Colonic mucosa (tissue), 4 donors: ENCODE results near the gene WDR12. TPM values are rescaled to one million over a fixed set of nuclear protein-coding genes. Genes with fewer than 3 reads are reported as not detected.
"Not testable (repeated sequence)": the region's sequence is repeated elsewhere in the genome, so short reads cannot be mapped to it uniquely, and the experiment has no call there.

Experiments
- DNase-seq: peaks from one replicate; pipeline ENCODE4 v3.0.0-alpha.2; 2020
- H3K27ac ChIP-seq: fragments of 200-600 bp; one replicate; pipeline ENCODE4 v1.8.0; 2021
- H3K27me3 ChIP-seq: fragments of 200-600 bp; one replicate; pipeline ENCODE4 v1.8.0; 2021
- H3K36me3 ChIP-seq: fragments of 200-600 bp; one replicate; pipeline ENCODE4 v1.8.0; 2021
- H3K4me1 ChIP-seq: fragments of 200-600 bp; one replicate; pipeline ENCODE4 v1.8.0; 2021; ENCODE audit warnings: mild to moderate bottlenecking
- H3K4me3 ChIP-seq: fragments of 200-600 bp; one replicate; pipeline ENCODE4 v1.8.0; 2021
- H3K9ac ChIP-seq, 2 donors: one replicate each; pipeline ENCODE4 v1.7.0; 2013; ENCODE audit warnings: control low read depth in 2 of 2, low read depth in 2 of 2, low read length in 2 of 2
- H3K9me3 ChIP-seq: fragments of 200-600 bp; one replicate; pipeline ENCODE4 v1.8.0; 2021
- CTCF ChIP-seq: fragments of 200-600 bp; IDR thresholded peaks from one replicate; pipeline ENCODE4 v1.8.0; 2022; ENCODE audit warnings: antibody characterized with exemption, mild to moderate bottlenecking
- intact Hi-C: fragments of 100-400 bp; cut with DNase I; formaldehyde crosslinking; loops from one replicate; pipeline ENCODE4 v1.14.1; 2022
- total RNA-seq, 2 donors: library from RNA; stranded (reverse); fragmentation: NEBNext Ultra II Directional in 1 of 2; extraction: Animal tissue kit (Norgen Biotek cat#: 25700) in 1 of 2; gene quantifications; one replicate each; pipeline ENCODE4 v1.2.1, GENCODE V29; 2021
- donor health status: healthy.
- donor health status: DM: no; HTN: no; CAD: no.
- donor health status: DM: no; HTN: no; CAD: no.

Gene WDR12
- total RNA-seq, 2 donors from 2014 or later = 42.0 to 54.2 TPM

- no peaks in the 10 kb centered on the region for H3K9me3 ChIP-seq
- no peaks in the 10 kb centered on the region for H3K4me1 ChIP-seq
- no peak overlapping the region for H3K4me3 ChIP-seq
- TF ChIP-seq CTCF = no peak
- no peak overlapping the region for H3K9ac ChIP-seq
- intact Hi-C loops = no loop called here
- no peaks in the 10 kb centered on the region for H3K36me3 ChIP-seq
- no peak for DNase-seq
- H3K27ac ChIP-seq = no peak overlapping the region
- H3K27me3 ChIP-seq = no peaks in the 10 kb centered on the region
Observed at GRCh38 chr2:202932425-202933138, 21.1 kb upstream of the WDR12 start.

- no peak for TF ChIP-seq CTCF
- Histone ChIP-seq H3K4me3 (no peak overlapping the region), H3K4me1 (no peaks in the 10 kb centered on the region), H3K36me3 (no peaks in the 10 kb centered on the region), H3K9ac (no peak overlapping the region), H3K27ac (no peak overlapping the region), H3K9me3 (no peaks in the 10 kb centered on the region), H3K27me3 (no peaks in the 10 kb centered on the region)
- no peak for DNase-seq
- intact Hi-C loops = no loop called here
Observed at GRCh38 chr2:202918860-202919259, 7.4 kb upstream of the WDR12 start.

- H3K4me1 ChIP-seq, intact Hi-C loops, H3K27me3 ChIP-seq, DNase-seq, H3K36me3 ChIP-seq, H3K9me3 ChIP-seq: not testable (repeated sequence)
- H3K4me3 ChIP-seq = peak overlapping the region; percentile 72
- H3K9ac ChIP-seq = peak overlapping the region in 1 of 2 donors; percentile 68
- H3K27ac ChIP-seq = peak overlapping the region; percentile 98
Observed at GRCh38 chr2:202912342-202913201, 1.1 kb upstream of the WDR12 start.

- intact Hi-C loops = no loop called here
- DNase-seq = no peak
- TF ChIP-seq CTCF = no peak
Observed at GRCh38 chr2:202911203-202911511, 316 bp downstream of the WDR12 start.

GRCh38 chr2:202910698-202911097 lies 775 bp downstream of the WDR12 start:
- H3K4me3 ChIP-seq = peak overlapping the region; percentile 72
- no peaks in the 10 kb centered on the region for H3K9me3 ChIP-seq
- H3K27ac ChIP-seq = no peak overlapping the region
- DNase-seq = no peak
- no peaks in the 10 kb centered on the region for H3K4me1 ChIP-seq
- intact Hi-C loops = no loop called here
- no peaks in the 10 kb centered on the region for H3K27me3 ChIP-seq
- no peaks in the 10 kb centered on the region for H3K36me3 ChIP-seq
- no peak for TF ChIP-seq CTCF
- H3K9ac ChIP-seq = no peak overlapping the region

More at GRCh38 chr2:202911203-202911511, 316 bp downstream of the WDR12 start:
- Histone ChIP-seq H3K36me3 (no peaks in the 10 kb centered on the region), H3K4me3 (peak overlapping the region; percentile 72), H3K27me3 (no peaks in the 10 kb centered on the region), H3K9ac (peak overlapping the region; percentile 68 to 70), H3K27ac (peak overlapping the region; percentile 98), H3K9me3 (no peaks in the 10 kb centered on the region), H3K4me1 (no peaks in the 10 kb centered on the region)

- DNase-seq, H3K27ac ChIP-seq, H3K27me3 ChIP-seq, H3K36me3 ChIP-seq, H3K9me3 ChIP-seq, H3K9ac ChIP-seq, H3K4me1 ChIP-seq, H3K4me3 ChIP-seq, intact Hi-C loops: not testable (repeated sequence)
Observed at GRCh38 chr2:202910250-202910649, 1.2 kb downstream of the WDR12 start.
